Thymus (tissue), 11 donors: ENCODE measurements around the gene TGFBRAP1. TPM values are rescaled to one million over a fixed set of nuclear protein-coding genes. Genes with fewer than 3 reads are reported as not detected.

ENCODE experiments used
- DNase-seq, 9 donors: peaks; one replicate each; pipeline ENCODE4 v3.0.0-alpha.2; 2013; ENCODE audit warnings: low spot score in 9 of 9, low read depth in 6 of 9, missing footprints in 1 of 9
- H3K27ac ChIP-seq, 2 donors: one replicate each; pipeline ENCODE4 v1.5.1; 2013; ENCODE audit warnings: control low read depth in 1 of 2, low read depth in 1 of 2, low read length in 1 of 2, mild to moderate bottlenecking in 1 of 2, moderate library complexity in 1 of 2
- H3K27me3 ChIP-seq, 2 donors: one replicate each; pipeline ENCODE4 v1.5.1; 2013; ENCODE audit warnings: low read length in 1 of 2; ENCODE audit not compliant: control insufficient read depth in 2 of 2, insufficient read depth in 1 of 2
- H3K36me3 ChIP-seq, 2 donors: one replicate each; pipeline ENCODE4 v1.5.1; 2013; ENCODE audit warnings: low read length in 1 of 2, mild to moderate bottlenecking in 1 of 2, moderate library complexity in 1 of 2; ENCODE audit not compliant: control insufficient read depth in 2 of 2, insufficient read depth in 2 of 2
- H3K4me1 ChIP-seq, 2 donors: one replicate each; pipeline ENCODE4 v1.5.1; 2013; ENCODE audit warnings: low read length in 2 of 2; ENCODE audit not compliant: control insufficient read depth in 2 of 2, insufficient read depth in 2 of 2
- H3K4me3 ChIP-seq, 2 donors: one replicate each; pipeline ENCODE4 v1.5.1; 2013; ENCODE audit warnings: low read length in 2 of 2, control low read depth in 1 of 2, mild to moderate bottlenecking in 1 of 2
- H3K9me3 ChIP-seq, 2 donors: one replicate each; pipeline ENCODE4 v1.5.1; 2013; ENCODE audit warnings: low read length in 1 of 2, mild to moderate bottlenecking in 1 of 2; ENCODE audit not compliant: control insufficient read depth in 2 of 2, insufficient read depth in 1 of 2
- WGBS: extraction: QIAGEN DNeasy Blood & Tissue Kit; methylation state at CpG from one replicate; pipeline ENCODE4 v1.1.7; 2013; 5-methylcytosine and 5-hydroxymethylcytosine counted together
- polyA plus RNA-seq: library from polyadenylated mRNA; stranded (reverse); fragments of 200-250 nt; gene quantifications from one replicate; pipeline ENCODE4 v1.2.3, GENCODE V29; 2013
- total RNA-seq: library from RNA; stranded (reverse); fragments of 120-200 nt; gene quantifications from one replicate; pipeline ENCODE4 v1.2.4, GENCODE V29; 2013
- donor health status: healthy.

Gene TGFBRAP1
- total and polyA plus RNA-seq, 2 donors, result 6.1 to 7.3 TPM

- DNase-seq, result no peak
- Histone ChIP-seq H3K27ac (no peak overlapping the region), H3K4me1 (no peaks in the 10 kb centered on the region), H3K27me3 (no peaks in the 10 kb centered on the region), H3K36me3 (peaks cover 44 to 55% of the 10 kb centered on the region in 2 donors), H3K4me3 (no peak overlapping the region), H3K9me3 (no peaks in the 10 kb centered on the region)
- 84% methylated on average over 5 of the region's 5 CpGs for WGBS
Observed at GRCh38 chr2:105278654-105279053, 50.9 kb downstream of the TGFBRAP1 start.

- Histone ChIP-seq H3K27me3 (no peaks in the 10 kb centered on the region), H3K4me3 (no peak overlapping the region), H3K9me3 (no peaks in the 10 kb centered on the region), H3K27ac (no peak overlapping the region), H3K4me1 (no peaks in the 10 kb centered on the region), H3K36me3 (peaks cover 57 to 81% of the 10 kb centered on the region in 2 donors)
- WGBS, result 94% methylated on average over 4 of the region's 4 CpGs
- no peak for DNase-seq
Observed at GRCh38 chr2:105274046-105274445, 55.5 kb downstream of the TGFBRAP1 start.

- 98% methylated on average over 9 of the region's 9 CpGs for WGBS
Observed at GRCh38 chr2:105272176-105272575, 57.4 kb downstream of the TGFBRAP1 start.

GRCh38 chr2:105271393-105272045, 58.0 kb downstream of the TGFBRAP1 start:
- no peak for DNase-seq
- H3K4me1 ChIP-seq, result no peaks in the 10 kb centered on the region
- H3K9me3 ChIP-seq, result no peaks in the 10 kb centered on the region
- WGBS, result 97% methylated on average over 14 of the region's 14 CpGs
- no peak overlapping the region for H3K27ac ChIP-seq
- peaks cover 64 to 84% of the 10 kb centered on the region in 2 donors for H3K36me3 ChIP-seq
- H3K4me3 ChIP-seq, result no peak overlapping the region
- H3K27me3 ChIP-seq, result no peaks in the 10 kb centered on the region

More at GRCh38 chr2:105272176-105272575, 57.4 kb downstream of the TGFBRAP1 start:
- Histone ChIP-seq H3K27me3 (no peaks in the 10 kb centered on the region), H3K36me3 (peaks cover 62 to 85% of the 10 kb centered on the region in 2 donors), H3K27ac (no peak overlapping the region), H3K4me3 (no peak overlapping the region), H3K4me1 (no peaks in the 10 kb centered on the region), H3K9me3 (no peaks in the 10 kb centered on the region)
- DNase-seq, result no peak

GRCh38 chr2:105269426-105269825, 60.1 kb downstream of the TGFBRAP1 start:
- Histone ChIP-seq H3K36me3 (peaks cover 57 to 86% of the 10 kb centered on the region in 2 donors), H3K4me3 (no peak overlapping the region), H3K27ac (no peak overlapping the region), H3K9me3 (no peaks in the 10 kb centered on the region), H3K27me3 (no peaks in the 10 kb centered on the region), H3K4me1 (no peaks in the 10 kb centered on the region)
- no peak for DNase-seq
- WGBS, result 98% methylated on average over 21 of the region's 21 CpGs

- H3K4me3 ChIP-seq, result no peak overlapping the region
- DNase-seq, result no peak
- H3K27ac ChIP-seq, result no peak overlapping the region
- peaks cover 15 to 24% of the 10 kb centered on the region in 2 donors for H3K36me3 ChIP-seq
- H3K27me3 ChIP-seq, result no peaks in the 10 kb centered on the region
- 95% methylated on average over 10 of the region's 10 CpGs for WGBS
- no peaks in the 10 kb centered on the region for H3K4me1 ChIP-seq
- H3K9me3 ChIP-seq, result no peaks in the 10 kb centered on the region
Observed at GRCh38 chr2:105262651-105263091, 66.9 kb downstream of the TGFBRAP1 start.

GRCh38 chr2:105261061-105261460, 68.5 kb downstream of the TGFBRAP1 start:
- H3K4me3 ChIP-seq, result no peak overlapping the region
- no peaks in the 10 kb centered on the region for H3K4me1 ChIP-seq
- no peak overlapping the region for H3K27ac ChIP-seq
- 93% methylated on average over 5 of the region's 5 CpGs for WGBS
- H3K27me3 ChIP-seq, result no peaks in the 10 kb centered on the region
- no peak for DNase-seq
- no peaks in the 10 kb centered on the region for H3K9me3 ChIP-seq
- peaks cover 2 to 9% of the 10 kb centered on the region in 2 donors for H3K36me3 ChIP-seq

- no peak overlapping the region for H3K4me3 ChIP-seq
- H3K27ac ChIP-seq, result no peak overlapping the region
- no peaks in the 10 kb centered on the region for H3K4me1 ChIP-seq
- 96% methylated on average over 10 of the region's 10 CpGs for WGBS
- no peak for DNase-seq
- no peaks in the 10 kb centered on the region for H3K27me3 ChIP-seq
- no peaks in the 10 kb centered on the region for H3K9me3 ChIP-seq
- H3K36me3 ChIP-seq, result no peaks in the 10 kb centered on the region
Observed at GRCh38 chr2:105258835-105259350, 70.6 kb downstream of the TGFBRAP1 start.

GRCh38 chr2:105257981-105258380, 71.6 kb downstream of the TGFBRAP1 start:
- DNase-seq, result no peak
- Histone ChIP-seq H3K27me3 (no peaks in the 10 kb centered on the region), H3K36me3 (no peaks in the 10 kb centered on the region), H3K27ac (no peak overlapping the region), H3K4me3 (no peak overlapping the region), H3K4me1 (no peaks in the 10 kb centered on the region), H3K9me3 (no peaks in the 10 kb centered on the region)
- 98% methylated on average over 3 of the region's 3 CpGs for WGBS
